ENCODE measurements around the gene IQCM.

Gene IQCM

DNA sequence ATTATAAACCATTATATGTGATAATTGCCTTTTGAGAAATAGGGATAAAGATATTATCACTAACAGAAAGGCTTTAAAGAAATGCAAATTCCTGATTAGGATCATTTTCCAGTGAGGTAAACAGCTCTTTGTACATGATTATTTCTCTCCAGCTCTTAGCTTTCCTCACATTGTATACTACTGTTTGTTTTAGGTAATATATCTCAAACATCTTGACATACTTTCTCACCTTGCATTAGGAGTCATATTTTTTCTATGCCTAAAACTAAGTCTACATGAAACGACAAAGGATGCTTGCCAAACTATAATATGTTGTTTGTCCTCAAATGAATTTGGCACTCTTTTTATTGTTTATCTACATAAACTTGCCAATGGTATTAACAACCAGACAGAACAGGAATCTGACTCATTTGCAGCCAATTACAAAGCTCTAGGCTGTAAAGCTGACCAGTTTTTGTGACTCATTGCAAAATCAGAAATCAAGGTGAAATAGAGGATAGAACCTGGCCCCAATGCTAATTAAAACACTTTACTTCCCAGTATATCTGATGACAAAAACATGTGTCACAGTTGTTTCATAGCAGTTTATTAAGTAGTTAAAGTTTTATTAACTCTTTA is 107.0 kb downstream of the IQCM start:
- no peak for DNase-seq

DNA sequence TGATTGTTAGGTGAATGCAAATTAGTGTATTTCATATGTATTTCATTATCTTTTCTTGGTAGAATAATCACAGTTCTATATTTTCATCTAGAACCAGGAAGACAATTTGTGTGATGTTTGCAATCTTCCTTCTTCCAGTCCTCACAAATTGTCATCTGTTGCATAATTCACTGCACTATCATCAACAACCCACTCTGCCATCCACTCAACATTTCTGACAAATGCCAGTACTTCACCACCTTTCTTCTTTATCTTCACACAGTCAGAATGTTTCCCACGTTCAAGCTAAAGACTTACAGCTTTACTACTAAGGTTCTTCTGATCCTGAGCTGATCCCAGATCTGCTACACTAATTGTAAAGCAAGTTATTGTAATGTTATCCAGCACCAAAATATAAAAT is 107.8 kb downstream of the IQCM start:
- DNase-seq, result no peak

DNA sequence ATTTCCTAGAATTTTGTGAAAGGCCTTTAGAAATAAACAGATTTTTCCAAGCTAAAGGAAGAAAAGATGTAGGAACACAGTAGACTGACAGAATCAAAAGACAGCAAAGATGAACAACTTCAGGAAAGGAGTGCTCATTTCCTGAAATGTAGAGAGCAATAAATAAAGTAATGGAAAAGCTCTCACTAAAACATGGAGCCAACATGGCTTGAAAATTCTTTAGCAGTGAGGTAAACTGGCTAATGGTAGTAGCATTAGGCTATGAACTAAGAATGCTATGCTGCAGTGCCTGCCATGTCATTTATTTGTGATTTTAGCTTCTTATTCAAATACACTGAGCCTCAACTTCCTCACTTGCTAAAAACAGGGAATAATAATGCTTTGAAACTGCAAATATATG is 108.7 kb downstream of the IQCM start:
- no peak for DNase-seq

DNA sequence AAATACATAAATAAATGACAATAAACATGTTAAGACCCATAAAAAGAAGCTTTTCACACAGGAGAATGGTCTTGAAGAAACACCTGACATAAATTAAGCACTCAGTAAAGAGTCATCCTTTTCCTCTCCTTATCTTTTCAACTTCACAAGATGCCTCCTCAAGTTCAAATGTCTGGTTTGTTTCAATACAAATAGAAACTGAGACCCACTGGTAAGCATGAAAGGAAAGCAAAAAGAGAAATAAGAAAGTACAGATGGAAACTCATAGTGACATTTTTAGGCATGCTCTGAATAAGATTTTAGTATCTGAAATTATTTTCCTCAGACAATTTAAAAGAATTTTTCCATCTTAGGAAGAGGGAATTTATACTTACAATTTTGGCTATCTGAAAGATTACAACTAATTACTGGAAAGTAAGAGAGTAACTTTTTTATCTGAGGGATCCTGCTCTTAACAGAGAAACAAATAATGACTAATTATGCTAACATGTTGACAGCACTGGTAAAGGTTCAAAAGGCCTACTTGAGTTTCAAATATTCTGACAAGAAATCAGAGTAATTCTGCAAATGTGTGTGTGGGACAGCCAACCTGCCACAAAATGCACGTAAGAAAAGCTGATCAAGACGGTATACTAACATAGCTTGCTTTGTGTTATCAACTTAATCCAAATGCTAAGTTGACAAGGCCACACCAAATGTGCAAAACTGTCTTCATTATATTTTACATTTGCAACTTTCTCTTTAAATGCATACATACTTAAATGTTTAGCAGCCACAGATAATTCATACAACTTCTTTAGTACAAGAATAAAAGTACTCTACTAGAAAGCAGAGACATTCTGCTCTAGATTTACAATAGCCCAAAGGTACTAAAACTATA is 113.0 kb downstream of the IQCM start:
- no peak for DNase-seq

DNA sequence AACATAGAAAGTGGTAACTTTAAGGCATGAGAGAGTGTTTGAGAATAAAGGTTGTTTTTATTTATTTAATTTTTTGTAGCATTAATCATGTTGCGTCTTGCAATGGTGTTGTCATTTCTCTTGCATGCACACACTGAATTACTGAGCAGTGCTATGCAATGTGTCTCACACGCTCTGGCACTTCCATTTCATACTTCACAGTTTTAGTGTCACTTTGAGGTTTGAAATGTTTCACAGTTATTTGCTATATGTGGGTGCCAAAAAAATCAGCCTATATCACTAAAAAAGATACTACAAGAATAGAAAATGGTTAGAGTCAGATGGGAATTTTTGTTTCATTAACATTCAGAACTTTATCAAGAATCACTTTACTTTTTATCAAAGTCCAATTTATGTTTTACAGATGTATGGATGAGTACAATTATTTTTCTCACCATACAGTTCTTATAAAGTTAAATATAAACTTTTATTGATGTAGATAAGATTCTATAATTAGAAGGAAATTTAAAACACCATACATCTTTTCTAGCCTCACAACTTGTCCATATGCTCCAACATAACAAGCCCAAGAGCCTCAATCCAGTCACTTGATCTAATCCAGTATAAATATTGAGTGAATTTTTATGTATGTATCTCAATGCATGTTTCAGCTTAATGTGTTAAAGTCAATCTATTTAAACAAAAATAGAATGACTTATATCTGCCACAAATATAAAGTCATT is 114.0 kb downstream of the IQCM start:
- no peak for DNase-seq

DNA sequence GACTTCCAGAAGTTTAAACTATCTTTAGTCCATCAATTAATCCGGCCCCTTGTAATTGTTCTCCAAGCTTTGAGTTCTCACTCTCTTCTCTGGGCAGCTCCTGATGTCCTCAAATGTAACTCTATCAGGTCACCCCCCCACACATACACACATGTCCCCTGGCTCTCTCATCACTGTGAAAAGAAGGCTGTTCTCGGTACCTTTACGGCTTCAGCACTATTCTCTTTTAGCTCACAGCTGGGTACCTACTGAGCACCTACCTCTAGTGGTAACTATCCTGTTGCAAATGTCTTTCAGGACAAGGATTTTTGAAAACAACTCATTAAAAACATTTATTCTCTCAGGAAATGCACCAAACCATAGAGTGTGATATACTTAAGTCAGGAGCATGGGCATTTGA is 115.4 kb downstream of the IQCM start:
- DNase-seq, result no peak

DNA sequence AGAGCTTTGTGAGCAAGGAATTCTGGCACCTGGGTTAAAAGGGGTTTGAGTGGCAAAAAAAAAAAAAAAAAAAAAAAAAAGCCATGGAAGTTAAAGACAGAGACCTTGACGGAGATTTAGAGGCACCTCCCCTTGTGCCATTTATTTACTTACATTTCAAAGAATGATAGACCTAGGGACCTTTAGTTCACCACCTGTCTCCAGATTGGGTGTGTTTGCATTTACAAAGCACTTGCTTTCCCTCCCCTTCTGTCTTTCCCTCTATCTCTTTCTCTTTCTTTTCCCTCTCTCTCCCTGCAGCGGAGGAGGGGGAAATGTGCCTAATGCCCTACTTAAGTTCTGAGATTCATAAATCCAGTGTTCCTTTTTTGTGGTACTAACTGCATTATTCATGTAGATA is 116.0 kb downstream of the IQCM start:
- DNase-seq, result no peak

DNA sequence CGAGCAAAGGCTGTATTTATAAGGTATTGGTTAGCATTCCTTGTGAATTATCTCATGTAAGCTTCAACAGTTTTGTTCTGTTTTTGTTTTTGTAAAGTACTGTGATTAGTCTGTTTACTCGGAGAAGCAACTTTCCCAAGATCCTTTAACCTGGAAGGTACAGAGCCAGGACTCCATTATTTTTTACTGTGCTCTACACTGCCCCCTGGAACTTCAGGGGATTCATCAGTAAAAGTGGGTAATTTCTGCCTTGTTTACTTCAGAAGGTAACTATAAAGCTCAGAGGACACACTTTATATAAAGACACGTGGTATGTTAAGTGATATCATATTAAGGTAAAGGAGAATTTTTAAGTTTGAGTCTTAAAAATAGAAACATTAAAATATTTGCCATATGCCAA is 124.9 kb downstream of the IQCM start:
- no peak for DNase-seq

DNA sequence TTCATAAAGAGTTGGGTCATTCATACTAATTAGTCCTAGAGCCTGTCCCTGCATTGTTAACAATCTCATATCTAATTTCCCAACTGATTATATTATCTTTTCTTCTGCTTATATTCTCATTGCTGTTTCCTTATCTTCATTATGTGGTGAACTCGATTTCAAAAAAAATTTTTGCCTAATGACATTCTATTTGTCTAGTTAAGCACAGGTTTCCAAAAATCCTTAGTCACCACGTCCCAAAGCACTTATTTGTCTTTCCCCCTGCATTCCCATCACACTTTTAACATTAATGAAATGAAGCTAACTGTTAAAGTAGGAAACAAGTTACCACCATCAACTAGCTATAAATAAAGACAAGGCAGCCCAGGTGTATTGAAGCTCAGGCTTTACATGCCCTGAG is 131.1 kb downstream of the IQCM start:
- no peak for DNase-seq

DNA sequence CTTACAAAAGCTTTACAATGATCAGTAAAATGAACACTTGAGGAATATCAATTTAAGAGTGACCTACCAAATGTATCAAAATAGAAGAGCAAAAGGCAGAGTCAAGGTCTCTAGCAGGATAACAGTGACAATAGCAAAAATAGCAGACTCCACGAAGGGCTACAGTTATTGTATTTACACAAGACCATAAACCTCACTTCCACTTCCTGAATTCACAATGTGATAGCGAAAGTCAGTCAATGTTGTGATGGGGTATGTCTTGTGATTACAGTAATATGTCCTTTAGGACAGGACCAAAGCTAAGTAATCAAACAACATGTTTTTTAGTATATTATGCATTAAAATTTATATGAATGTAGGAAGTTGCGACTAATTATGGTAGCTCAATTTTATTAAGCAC is 139.6 kb downstream of the IQCM start:
- DNase-seq, result no peak

DNA sequence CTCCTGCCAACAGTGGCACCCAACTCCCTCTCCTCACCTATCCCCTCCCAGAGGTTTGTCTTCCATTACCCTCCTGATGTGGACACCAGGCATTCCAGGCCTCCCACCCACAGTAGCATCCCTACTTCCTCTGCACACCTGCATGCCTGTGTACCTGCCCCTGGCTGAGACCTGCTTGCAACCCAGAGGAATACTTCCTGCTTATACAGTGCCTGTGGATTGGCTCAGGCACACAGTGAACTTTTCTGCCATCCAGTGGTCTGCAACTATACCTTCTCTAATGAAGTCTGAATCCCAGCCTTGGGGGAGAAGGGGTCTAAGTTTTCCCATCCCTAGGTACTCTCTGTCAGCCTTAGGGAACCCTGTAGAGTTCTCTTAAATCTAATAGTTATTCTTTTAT is 169.9 kb downstream of the IQCM start:
- no peak for DNase-seq

DNA sequence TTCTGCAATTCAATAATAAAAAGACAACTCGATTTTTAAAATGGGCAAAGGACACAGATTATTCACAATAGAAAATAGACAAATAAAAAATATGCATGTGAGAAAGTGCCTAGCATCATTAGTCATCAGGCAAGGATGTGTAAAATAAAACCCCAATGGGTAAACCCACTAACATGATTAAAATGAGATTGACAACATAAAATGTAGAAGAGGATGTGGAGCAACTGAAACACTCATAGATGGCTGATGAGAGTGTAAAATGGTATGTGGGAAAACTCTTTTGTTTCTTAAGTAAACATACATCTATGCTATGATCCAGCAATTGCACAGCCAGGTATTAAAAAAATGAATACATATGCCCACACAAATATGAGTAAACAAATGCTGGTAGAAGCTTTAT is 177.6 kb downstream of the IQCM start:
- DNase-seq, result no peak

DNA sequence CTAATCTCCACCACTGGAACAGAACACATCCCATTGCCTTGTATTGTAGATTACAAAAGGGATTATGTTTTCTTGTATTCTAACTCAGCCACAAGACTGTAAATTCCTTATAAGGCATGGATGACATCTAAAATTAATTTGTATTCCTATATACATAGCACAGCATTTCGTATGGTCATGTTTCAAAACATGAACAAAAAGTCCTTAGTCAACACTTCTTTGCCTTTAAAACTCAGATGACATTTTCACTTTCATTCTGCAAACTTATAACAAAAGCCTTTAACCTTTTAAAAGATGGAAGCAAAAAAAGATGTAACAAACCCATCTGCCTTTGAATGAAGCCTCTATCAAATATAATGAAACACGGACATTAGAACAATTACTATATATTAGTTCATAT is 181.3 kb downstream of the IQCM start:
- DNase-seq, result no peak

DNA sequence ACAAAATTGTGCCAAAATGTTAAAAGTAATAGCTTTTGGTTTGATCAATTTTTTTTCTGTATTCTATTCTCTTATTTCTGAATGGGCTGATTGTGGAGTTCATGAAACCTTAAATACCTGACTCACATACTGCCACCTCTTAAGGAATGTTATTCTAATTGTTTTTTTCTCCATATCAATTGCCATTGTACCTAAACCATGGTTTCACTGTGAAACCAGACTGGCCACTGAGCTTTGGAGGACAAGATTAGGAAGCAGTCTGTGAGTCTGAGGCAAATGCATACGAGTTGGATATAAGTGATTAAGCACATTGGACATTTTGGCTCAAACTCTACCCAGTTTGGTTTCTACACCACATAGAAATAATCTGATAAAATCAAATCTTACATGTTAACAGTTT is 184.0 kb downstream of the IQCM start:
- DNase-seq, result no peak

DNA sequence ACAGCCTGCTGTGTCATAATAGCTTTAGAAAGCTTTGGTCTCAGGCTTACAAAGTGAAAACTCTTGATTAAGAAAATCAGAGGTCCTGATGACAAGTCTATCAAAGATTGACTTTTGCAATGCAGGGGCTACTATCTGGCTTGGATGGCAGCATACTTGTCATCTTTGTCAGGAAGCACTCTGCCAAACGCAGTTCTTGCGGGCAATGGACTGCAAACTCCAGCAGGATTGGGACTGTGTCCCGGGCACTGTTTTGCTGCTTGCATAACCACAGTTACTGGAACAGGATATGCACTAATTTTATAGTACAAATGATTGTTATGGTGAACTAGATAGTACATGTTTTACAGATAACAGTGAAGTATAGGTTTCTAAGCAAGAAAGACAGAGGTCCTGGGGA is 185.6 kb downstream of the IQCM start:
- no peak for DNase-seq

DNA sequence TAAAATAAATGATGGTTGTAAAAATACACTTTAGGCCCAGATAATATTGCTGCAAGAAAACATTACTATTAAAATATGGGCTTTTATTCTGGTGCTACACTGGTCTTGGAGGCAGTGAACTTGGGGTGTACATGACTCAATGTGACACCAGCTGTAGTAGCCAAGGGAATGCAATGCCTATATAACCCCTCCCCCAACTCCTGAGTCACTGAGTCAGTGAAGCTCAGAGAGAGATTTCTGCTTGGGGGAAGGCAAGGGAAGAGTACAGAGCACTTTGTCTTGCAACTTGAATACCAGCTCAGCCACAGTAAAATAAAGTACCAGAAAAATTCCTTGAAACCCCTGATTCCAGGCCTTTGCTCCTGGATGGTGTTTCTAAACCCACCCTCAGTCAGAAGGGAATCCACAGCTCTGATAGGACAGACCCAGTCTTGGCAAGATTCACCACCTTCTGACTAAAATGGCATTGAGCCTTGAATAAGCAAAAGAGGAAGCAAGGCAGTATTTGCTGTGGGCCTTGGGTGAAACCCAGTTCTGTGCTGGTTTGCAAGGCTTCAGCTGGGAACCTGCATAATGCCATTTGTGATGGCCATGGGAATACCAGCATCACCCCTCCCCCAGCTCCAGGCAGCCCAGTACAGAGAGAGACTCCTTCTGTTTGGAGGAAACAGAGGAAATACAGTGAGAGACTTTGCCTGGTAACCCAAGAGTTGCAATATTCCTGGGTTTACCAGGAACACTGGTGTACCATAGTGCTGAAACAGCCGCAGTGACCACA is 209.9 kb downstream of the IQCM start:
- DNase-seq, result no peak

DNA sequence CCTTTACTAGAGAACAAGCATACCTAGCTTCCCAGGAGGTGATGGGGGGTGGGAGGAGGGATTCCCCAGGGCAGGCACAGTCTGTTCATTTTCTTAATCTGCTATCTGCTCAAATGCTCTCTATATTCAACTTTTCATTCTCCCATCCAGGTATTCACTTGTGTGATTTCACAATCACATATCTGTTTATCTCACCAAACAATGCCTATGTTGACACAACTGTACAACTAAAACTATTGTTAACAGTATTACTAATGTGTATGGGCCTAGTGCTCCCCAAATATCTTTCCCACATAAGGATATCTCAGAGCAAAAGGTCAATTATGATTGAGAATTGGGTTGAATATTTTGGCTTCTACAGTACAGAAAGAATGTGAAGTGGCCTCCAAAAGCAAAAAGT is 210.8 kb downstream of the IQCM start:
- DNase-seq, result no peak

DNA sequence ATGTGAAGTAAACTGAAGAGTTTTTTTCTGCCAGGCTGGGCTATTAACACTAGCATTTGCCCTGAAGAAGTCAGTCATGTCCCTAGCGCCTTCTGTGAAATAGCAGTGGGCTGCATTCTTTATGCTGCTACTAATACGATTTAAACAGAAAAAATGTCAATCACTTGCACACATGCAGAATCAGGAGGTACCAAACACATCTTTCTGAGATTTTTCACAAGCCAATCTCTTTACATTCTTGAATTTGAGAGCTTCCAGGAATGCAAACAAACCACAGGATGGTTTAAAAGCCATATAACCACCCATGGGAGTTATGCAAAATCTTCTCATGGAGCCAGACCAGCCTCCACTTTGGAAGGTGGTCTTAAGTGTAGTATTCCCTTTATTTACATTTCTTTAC is 220.1 kb downstream of the IQCM start:
- no peak for DNase-seq

DNA sequence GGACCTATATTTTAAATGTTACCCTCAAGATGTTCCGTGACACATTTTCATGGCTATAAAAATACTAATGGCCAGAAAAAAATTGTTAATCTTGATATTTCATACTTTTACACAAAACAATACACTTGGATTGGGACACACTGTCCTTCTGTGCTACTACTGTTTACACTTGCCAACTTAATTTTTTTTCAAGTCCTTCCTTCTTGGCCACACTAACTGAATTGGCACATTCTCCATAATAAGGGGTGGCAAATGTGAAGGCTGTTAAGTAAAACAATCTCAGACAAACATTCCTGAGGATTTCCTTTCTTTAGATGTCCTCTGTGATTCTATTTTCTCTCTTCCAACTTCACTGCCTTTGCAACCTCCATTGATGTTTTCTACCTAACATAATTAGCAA is 225.8 kb downstream of the IQCM start:
- no peak for DNase-seq

DNA sequence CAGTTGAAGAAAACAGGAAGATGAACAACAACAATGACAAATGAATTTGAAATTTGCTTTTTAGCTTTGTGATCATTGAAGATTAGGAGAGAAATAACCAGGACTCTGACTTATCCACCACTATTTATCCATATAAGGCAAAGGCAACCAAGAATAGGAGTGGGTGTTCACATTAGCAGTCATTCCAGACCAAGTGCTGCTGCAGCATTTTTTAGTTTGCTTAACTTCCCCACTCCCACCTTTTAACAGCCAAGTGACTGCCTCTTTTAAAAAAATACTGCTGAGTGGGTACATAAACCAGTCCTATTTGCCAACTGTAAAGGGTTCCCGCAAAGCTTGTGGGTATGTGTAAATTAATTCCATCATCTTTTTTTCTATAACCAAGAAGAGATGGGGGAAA is 230.9 kb downstream of the IQCM start:
- no peak for DNase-seq

DNA sequence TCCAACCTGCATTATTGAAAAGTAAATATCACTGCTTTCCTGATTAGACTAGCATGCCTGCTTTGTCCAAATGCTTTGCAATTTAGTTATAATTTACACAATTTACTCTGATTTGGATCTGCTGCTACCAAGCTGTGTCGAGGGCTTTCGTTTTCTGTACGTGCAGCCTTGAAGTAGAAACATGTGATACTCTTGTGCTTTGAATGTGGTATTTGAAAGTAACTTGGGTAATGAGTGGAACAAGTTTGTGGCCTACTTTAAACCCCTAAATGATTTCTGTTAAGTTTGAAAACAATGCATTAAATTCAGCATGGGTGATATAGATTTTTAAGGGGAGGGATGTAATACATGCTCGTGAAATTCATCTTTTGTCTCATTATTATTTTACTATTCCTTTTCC is 240.7 kb downstream of the IQCM start:
- no peak for DNase-seq

DNA sequence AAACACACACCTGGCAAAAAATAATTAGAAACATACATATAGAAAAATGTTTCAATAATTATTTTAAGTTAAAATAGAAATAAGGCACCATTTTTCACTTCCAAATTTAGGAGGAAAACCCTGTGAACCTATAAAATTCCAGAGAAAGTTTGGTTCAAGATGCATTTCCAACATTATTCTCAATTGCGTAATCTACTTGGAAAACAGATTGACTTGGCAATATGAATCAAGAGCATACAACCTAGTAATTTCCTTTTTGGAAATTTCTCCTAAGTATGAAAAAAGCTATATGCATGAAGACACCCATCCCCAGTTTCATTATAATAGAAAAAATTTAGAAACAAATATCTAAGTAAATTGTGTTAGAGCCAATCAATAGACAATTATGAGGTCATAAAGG is 242.9 kb downstream of the IQCM start:
- DNase-seq, result no peak

DNA sequence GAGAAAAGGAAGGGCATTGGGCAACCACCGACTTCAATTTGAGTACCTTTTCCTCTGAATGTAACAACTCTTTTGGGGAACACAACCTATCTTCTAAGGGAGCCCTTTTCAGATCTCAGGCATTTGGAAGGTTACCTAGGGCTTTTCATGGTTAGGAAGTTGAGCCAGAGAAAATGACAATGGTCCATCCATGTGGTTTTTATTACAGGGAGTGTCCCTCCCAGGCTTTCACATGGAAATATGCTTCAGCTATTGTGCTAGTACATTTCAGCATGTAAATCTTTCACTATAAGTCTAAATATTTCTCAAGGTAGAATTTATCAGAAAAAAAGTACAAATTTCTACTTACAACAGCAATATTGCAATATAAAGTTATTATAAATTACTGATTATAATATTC is 259.8 kb downstream of the IQCM start:
- no peak for DNase-seq

Measured in CD4-positive, alpha-beta T cell treated with Interleukin-4 for 4 hours (primary cell).